C4-2B (cell line): ENCODE measurements around the gene RPL13.

Source experiments
- H3K27ac ChIP-seq: fragments of 450-650 bp; 2 replicates; pipeline ENCODE4 v1.5.1; 2017
- ZFX ChIP-seq: fragments of 450-650 bp; IDR thresholded peaks from 2 replicates; pipeline ENCODE4 v1.6.1; 2017
- TF ChIP-seq, protein P1 (sequence below): fragments of 450-650 bp; conservative IDR thresholded peaks from 2 replicates; pipeline ENCODE4 v1.5.1; 2017; ENCODE audit warnings: mild to moderate bottlenecking

Gene RPL13

GRCh38 chr16:89545831-89546574, 14.5 kb upstream of the RPL13 start:
- TF ChIP-seq, protein P1, sequence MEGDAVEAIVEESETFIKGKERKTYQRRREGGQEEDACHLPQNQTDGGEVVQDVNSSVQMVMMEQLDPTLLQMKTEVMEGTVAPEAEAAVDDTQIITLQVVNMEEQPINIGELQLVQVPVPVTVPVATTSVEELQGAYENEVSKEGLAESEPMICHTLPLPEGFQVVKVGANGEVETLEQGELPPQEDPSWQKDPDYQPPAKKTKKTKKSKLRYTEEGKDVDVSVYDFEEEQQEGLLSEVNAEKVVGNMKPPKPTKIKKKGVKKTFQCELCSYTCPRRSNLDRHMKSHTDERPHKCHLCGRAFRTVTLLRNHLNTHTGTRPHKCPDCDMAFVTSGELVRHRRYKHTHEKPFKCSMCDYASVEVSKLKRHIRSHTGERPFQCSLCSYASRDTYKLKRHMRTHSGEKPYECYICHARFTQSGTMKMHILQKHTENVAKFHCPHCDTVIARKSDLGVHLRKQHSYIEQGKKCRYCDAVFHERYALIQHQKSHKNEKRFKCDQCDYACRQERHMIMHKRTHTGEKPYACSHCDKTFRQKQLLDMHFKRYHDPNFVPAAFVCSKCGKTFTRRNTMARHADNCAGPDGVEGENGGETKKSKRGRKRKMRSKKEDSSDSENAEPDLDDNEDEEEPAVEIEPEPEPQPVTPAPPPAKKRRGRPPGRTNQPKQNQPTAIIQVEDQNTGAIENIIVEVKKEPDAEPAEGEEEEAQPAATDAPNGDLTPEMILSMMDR = no peak
- TF ChIP-seq ZFX = no peak

GRCh38 chr16:89546781-89547180, 13.7 kb upstream of the RPL13 start:
- H3K27ac ChIP-seq = no peak overlapping the region
- TF ChIP-seq, protein P1 = no peak
- no peak for TF ChIP-seq ZFX

More at GRCh38 chr16:89545831-89546574, 14.5 kb upstream of the RPL13 start:
- H3K27ac ChIP-seq = no peak overlapping the region

- TF ChIP-seq, protein P1 = no peak
- H3K27ac ChIP-seq = no peak overlapping the region
Measured at GRCh38 chr16:89547291-89547690, 13.2 kb upstream of the RPL13 start.

- TF ChIP-seq, protein P1 = no peak
- TF ChIP-seq ZFX = no peak
- H3K27ac ChIP-seq = no peak overlapping the region
Measured at GRCh38 chr16:89547860-89548259, 12.6 kb upstream of the RPL13 start.

GRCh38 chr16:89548344-89549006, 12.0 kb upstream of the RPL13 start:
- no peak for TF ChIP-seq ZFX
- TF ChIP-seq, protein P1 = no peak
- no peak overlapping the region for H3K27ac ChIP-seq

DNA sequence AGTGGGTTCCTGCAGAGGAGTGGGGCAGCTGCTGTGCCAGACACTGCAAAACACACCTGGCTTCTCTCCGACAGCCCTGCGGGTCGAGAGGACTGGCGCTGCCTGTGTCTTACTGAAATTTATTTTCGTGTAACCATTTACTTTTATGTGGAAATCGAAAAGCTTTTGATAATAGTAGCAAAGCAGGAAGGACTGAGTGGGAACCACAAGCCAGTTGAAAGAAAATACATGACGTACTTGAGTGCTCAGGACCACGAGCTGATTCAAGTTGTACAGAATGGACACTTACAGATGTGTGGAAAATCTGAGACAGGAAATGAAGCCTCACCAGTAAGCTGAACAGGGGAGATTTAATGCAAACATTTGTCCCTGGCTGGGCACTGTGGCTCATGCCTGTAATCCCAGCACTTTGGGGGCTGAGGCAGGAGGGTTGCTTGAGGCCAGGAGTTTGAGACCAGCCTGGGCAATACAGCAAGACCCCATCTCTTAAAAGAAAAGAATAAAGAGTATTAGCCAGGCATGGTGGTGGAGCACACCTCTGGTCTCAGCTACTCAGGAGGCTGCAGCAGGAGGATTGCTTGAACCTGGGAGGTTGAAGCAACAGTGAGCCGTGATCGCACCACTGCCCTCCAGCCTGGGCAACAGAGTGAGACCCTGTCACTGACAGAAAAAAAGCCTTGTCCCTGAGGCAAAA, 11.3 kb upstream of the RPL13 start:
- TF ChIP-seq ZFX = no peak
- TF ChIP-seq, protein P1 = no peak
- no peak overlapping the region for H3K27ac ChIP-seq
